Cardiac fibroblast (primary cell): ENCODE results near the gene SPON2.
A peak's percentile ranks its signal among the peaks of the same experiment; 100 is the strongest.
"Not testable (repeated sequence)": the region's sequence is repeated elsewhere in the genome, so short reads cannot be mapped to it uniquely, and the experiment has no call there.

Experiments
- DNase-seq, 2 donors: peaks; one replicate each; pipeline versions ENCODE4 v3.0.0 to v3.0.0-alpha.2; 2010; ENCODE audit warnings: low read depth in 2 of 2
- H3K4me3 ChIP-seq, 2 donors: replicated peaks in 1 of 2; 1 replicate in 1 of 2; 2 replicates in 1 of 2; pipeline ENCODE4 v1.5.1; 2011; ENCODE audit warnings: low read depth in 2 of 2, low read length in 2 of 2, mild to moderate bottlenecking in 2 of 2, moderate library complexity in 1 of 2
- CTCF ChIP-seq: IDR thresholded peaks from one replicate; pipeline ENCODE4 v1.5.1; 2011; ENCODE audit warnings: low read depth, mild to moderate bottlenecking, low read length, inconsistent platforms

The SPON2 gene

DNA sequence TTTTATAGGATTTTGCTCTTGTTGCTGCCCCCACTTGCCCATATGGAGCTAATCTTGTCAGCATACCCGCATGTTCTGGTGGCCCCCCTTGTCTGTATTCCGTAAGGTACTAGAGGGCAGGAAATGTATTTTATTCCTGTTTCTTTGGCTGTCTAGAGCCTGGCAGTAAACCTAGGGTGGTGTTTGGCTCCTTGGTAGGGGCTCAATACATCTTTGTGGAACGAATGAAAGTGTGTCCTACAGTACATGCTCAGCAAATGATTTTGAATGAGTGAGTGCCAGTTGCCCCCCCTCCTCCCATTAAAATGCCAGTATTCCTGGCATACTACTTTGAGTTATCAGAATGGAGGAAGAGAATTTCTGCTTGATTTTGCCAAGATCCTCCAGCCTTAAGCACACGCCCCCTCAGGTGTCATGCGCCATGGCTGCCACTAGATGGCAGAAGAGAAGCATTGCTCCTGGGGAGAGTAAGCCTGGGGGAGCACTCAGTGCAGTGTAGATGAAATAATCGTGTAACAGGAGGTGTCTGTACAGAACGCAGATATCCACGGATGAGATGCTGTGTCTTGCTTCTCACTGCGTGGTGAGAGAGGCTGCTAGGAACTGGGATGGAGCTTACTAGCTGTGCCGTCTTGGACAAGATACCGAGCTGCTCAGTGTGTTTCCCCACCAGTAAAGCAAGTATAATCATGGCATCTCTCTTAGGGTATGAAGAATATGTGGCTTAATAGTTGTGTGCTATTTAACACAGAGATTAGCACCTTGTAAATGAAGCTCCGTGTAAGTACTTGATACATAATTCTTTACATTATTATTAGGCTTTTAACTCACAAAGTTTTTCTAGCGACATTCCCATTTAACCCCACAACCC is 41.8 kb downstream of the SPON2 start:
- peak; percentile 100 for TF ChIP-seq CTCF
- DNase-seq = peak; percentile 86 to 88

DNA sequence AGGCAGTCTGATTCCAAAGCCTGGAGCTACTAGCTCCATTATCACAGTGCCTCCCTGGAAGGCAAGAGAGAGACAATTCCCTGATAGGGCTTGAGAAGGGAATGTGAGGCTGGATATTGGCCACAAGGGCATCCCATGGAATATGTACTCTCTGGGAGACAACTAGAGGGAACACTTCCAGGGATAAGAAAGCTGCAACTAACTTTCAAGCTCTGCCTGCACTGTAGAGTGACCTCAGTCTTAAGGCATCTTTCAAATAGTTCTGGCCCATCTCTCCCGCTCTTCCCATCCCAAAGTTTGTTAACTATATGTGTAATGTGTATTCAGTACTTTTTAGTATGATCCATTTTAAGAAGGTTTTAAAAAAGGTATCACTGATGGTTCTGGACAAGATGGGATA is 45.9 kb downstream of the SPON2 start:
- no peak for TF ChIP-seq CTCF
- DNase-seq = peak; percentile 3 to 18

More for the DNA sequence above, 41.8 kb downstream of the SPON2 start:
- no peak overlapping the region for H3K4me3 ChIP-seq

GRCh38 chr4:1125466-1125865 is 46.9 kb downstream of the SPON2 start:
- H3K4me3 ChIP-seq, DNase-seq: not testable (repeated sequence)

More for the DNA sequence above, 45.9 kb downstream of the SPON2 start:
- no peak overlapping the region for H3K4me3 ChIP-seq

DNA sequence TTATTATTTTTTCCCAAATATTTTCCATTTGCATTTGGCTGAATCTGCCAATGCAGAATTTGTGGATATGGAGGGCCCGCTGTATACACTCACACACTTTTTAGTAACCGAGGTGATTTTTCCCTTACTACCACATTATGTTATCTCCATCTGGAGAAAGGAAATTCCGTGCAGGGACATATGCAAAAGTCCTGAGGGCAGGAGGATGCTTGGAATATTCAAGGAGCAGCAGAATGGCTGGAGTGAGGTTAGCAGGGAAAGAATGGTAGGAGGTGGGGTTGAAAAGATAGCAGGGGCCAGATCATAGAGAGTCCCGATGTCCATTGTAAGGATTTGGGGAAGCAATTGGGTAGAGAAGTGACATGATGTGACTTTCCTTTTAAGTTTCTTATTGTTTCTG is 47.6 kb downstream of the SPON2 start:
- TF ChIP-seq CTCF = no peak

GRCh38 chr4:1122505-1122904 is 49.9 kb downstream of the SPON2 start:
- TF ChIP-seq CTCF = no peak
- H3K4me3 ChIP-seq = no peak overlapping the region
- DNase-seq = no peak

More for the DNA sequence above, 47.6 kb downstream of the SPON2 start:
- H3K4me3 ChIP-seq = no peak overlapping the region
- DNase-seq = no peak
